Measurements from ENCODE around the gene ASCC2.
A peak's percentile ranks its signal among the peaks of the same experiment; 100 is the strongest.
"Not testable (repeated sequence)": the region's sequence is repeated elsewhere in the genome, so short reads cannot be mapped to it uniquely, and the experiment has no call there.

The ASCC2 gene

GRCh38 chr22:29837741-29838598 lies at the start of gene ASCC2:
Gene ASCC2, minus strand, starts transcription at chr22:29838274. Its CDS starts 5,949 bp downstream, at chr22:29832325.
- DNase-seq = peak; percentile 100

- DNase-seq = no peak
Measured at GRCh38 chr22:29887358-29887757, 49.3 kb upstream of the ASCC2 start.

DNA sequence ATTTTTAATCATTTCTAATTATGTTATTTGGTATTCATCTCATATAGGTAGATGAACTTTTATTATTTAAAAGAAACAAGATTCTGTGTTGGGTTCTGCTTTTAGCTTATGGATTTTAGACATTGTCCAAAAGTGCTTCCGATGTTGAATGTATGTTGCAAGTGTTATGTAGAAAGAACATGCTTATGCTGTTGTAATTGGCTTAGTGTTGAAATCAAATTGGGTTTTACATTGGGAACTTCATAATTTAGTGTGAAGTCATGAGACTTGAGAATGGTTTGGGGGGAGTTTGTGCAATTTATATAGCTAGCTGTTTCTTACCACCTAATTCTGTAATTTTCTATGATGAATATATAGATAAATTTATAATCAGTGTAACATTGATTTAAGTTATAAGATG lies 48.5 kb upstream of the ASCC2 start:
- DNase-seq = peak; percentile 64

GRCh38 chr22:29885610-29886009 lies 47.5 kb upstream of the ASCC2 start:
- no peak for DNase-seq

GRCh38 chr22:29883775-29884097 lies 45.7 kb upstream of the ASCC2 start:
- DNase-seq = peak; percentile 37

- DNase-seq = peak; percentile 94
Measured at GRCh38 chr22:29883045-29883774, 45.1 kb upstream of the ASCC2 start, which contains the start of gene MTMR3. Gene MTMR3, plus strand, starts transcription at chr22:29883174. Its CDS starts 87,886 bp downstream, at chr22:29971060.

DNA sequence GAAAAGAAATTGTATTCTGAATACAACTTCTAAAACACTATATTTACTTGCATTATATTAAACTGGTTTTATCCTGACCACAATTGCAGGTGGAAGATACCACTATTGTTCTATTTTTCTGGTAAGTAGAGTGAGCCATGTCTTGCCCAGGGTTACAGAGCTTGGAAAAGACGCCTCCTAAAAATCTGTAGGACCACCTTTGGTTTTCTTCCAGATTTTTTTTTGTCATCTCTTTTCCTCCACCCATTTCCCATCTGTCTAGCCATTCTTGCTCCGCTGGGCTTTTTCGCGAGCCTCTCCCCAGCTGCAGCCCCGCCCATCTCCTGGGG lies 44.6 kb upstream of the ASCC2 start:
- no peak for DNase-seq

GRCh38 chr22:29879753-29880152 lies 41.7 kb upstream of the ASCC2 start:
- DNase-seq = no peak

- DNase-seq = no peak
Measured at GRCh38 chr22:29877620-29878019, 39.5 kb upstream of the ASCC2 start.

- DNase-seq = peak; percentile 63
Measured at GRCh38 chr22:29873943-29874342, 35.9 kb upstream of the ASCC2 start.

DNA sequence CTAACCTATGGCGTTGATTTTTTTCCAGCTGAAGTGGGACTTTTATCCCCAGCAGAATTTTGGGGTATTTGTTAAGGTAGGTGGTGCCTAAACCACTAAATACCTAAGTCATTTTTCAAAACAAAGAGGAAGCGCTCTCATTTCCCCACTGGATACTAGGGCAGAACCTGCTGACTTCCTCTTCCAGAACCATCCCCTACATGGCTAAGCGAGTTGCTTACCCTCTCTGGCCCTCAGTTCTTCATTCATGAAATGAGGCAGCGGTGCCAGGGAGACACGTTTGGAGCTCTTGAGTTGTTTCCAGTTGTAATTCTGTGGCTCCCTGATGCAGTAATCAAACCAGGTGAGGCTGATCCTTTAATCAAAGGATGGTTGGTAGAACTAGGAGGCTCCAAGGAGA lies 34.9 kb upstream of the ASCC2 start:
- peak; percentile 27 for DNase-seq

DNA sequence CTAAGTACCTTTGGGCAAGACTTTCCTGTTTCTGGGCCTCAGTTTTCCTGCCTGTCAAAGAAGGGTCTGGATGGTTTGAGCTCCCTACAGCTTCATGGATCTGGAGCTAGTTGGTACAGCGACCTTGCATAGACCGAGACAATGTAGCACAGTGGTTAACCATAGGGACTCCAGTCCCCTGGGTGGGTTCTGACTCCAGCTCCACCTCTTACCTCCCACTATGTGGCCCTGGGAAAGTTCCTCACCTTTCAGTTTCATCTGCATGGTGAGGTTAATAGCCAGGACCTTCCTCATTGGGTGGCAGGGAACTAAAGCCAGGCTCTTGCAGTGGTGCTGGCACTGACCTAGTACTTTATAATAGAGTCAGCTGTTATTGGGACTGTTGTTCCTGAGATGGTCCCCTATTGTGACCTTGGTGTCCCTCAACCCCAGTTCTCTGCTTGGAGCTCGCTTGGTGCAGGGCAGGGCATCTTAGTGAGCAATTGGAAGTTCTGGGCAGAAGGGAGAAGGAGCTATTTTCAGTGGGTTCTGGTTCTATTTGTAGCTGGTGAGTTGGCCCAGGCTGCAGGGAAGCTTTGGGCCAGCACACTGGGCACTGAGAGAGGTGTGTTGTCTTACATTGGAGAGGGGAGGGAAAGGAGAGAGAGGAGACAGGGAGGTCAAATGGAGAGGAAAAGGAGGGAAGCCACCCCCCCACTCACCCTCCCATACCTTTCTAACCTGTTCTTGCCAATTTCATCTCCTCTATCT lies 34.2 kb upstream of the ASCC2 start:
- no peak for DNase-seq

GRCh38 chr22:29871684-29872083 lies 33.6 kb upstream of the ASCC2 start:
- DNase-seq = no peak

GRCh38 chr22:29870574-29870973 lies 32.5 kb upstream of the ASCC2 start:
- no peak for DNase-seq

GRCh38 chr22:29867851-29868250 lies 29.8 kb upstream of the ASCC2 start:
- DNase-seq = no peak

DNA sequence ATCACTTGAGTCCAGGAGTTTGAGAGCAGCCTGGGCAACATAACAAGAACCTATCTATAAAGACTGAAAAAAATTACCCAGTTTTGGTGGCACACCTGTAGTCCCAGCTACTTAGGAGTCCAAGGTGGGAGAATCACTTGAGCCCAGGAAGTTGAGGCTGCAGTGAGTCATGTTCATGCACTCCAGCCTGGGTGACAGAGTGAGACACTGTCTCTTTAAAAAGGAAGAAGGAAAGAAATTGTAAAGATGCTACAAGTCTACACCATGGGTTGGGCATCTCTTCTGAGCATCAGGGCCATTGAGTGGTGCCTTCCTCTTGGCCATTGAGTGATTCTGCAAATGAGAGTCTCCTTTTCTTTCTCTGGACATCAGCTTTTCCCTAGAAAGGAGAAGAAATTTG lies 29.2 kb upstream of the ASCC2 start:
- no peak for DNase-seq

DNA sequence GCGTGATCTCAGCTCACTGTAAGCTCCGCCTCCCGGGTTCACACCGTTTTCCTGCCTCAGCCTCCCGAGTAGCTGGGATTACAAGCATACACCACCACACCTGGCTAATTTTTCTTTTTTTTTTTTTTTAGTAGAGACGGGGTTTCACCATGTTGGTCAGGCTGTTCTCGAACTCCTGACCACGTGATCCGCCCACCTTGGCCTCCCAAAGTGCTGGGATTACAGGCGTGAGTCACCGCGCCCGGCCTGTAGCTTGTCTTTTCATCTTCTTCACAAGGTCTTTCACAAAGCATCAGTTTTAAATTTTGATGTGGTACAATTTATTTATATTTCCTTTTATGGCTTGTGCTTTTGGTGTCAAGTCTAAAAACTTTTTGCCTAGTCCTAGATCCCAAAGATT lies 27.5 kb upstream of the ASCC2 start:
- not testable (repeated sequence) for DNase-seq

DNA sequence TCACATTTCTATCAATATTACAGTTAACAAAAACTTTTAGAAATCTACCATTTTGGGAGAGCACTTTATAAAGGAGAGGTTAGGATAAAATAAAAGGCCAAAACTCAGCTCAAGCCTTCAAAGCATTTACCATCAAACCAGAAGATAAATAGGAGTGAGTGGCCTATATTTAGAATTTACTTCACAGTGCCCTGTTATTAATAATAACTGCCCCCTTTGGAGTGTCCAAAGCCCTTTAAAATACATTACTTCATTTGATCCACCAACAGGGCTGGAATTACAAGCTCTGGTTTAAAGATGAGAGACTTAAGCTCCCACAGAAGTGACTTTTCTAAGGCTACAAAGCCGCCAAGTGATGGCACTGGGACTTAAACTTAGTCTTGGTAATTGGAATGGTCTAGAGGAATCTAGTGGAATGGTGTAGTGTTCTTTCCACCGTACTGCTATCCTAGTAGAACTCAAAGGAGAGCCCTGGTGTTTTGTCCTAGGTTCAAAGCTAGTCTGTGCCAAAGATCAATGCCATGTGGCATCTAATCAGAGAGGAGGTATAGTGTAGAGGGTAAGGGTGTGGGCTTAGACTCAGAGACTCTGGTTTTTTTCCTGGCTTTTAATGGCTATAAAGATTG lies 23.7 kb upstream of the ASCC2 start:
- DNase-seq = no peak

DNA sequence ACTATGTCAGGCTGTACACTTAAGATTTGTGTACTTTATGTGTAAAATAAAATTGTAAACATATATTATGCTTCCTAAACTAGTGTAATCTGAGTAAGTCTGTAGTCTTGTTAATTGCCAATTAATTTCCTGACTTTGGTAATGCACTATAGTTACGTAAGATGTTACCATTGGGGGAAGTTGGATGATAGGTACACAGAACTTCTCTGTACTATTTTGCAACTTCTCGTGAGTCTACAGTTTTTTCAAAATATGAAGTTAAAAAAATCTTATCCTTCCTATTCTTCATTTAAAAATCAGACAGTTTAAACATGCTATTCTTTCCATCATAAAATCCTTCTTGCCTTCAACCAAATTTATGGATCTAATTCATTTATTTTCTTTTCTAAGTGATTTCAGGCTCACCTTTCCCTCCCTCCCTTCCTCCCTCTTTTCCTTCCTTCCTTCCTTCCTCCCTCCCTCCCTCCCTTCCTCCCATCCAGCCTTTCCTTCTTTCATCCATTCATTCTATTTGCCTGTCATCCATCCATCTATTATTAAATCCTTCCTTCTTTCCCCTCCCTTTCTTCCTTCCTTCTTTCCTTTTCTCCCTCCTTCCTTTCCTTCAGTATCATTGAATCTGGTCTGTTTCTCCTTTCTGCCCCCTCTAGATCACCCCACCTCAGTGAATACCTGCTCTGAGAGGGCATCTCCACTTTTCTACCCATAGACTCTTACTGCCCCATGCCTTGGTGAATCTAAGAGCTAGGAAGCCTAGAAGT lies 22.1 kb upstream of the ASCC2 start:
- peak; percentile 63 for DNase-seq

GRCh38 chr22:29859030-29859429 lies 21.0 kb upstream of the ASCC2 start:
- DNase-seq = not testable (repeated sequence)

GRCh38 chr22:29856496-29856895 lies 18.4 kb upstream of the ASCC2 start:
- DNase-seq = no peak

DNA sequence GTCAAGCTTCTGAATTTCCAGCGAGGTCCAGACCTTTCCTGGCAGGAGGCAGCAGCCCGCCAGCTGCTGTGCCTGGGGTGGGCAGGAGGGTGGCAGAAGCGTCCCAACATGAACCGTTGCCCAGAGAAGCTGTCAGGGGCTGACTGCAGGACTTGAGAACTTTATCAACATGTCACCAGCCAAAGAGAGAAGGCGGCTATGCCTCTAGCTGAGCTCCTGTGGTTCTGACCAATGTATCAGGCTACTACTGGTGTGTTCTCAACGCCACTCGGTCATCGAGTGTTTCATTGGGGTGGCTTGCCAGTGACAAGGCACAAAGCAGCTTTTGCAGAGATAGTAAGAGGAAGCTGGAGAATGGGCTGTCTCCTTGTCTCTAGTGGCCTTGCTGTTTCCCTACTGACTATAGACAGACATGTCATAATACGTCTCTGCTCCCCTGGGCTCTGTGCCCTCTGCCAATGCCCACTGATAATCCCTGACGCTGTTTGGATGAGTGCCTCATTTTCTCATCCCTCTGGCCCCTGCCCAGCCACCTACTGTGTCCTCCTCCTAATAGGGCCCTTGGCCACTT lies 17.6 kb upstream of the ASCC2 start:
- peak; percentile 54 for DNase-seq

All from hematopoietic multipotent progenitor cell treated with erythropoietin and hydrocortisone succinate and interleukin-3 and kit ligand, for 6 days (in vitro differentiated cells).